H7 (cell line): ENCODE results near the gene ANTXRL. TPM values are rescaled to one million over a fixed set of nuclear protein-coding genes. Genes with fewer than 3 reads are reported as not detected.
"Not testable (repeated sequence)": the region's sequence is repeated elsewhere in the genome, so short reads cannot be mapped to it uniquely, and the experiment has no call there.

Experiments used
- DNase-seq: peaks from one replicate; pipeline ENCODE4 v3.0.0; 2012
- H3K27me3 ChIP-seq: 2 replicates; pipeline ENCODE4 v1.6.0; 2011; ENCODE audit warnings: mild to moderate bottlenecking, low read length; ENCODE audit not compliant: control insufficient read depth, insufficient read depth
- H3K36me3 ChIP-seq: replicated peaks from 2 replicates; pipeline ENCODE4 v1.5.1; 2011; ENCODE audit warnings: low read length; ENCODE audit not compliant: control insufficient read depth, insufficient read depth
- H3K4me3 ChIP-seq: 2 replicates; pipeline ENCODE4 v1.5.1; 2011; ENCODE audit warnings: low read depth, mild to moderate bottlenecking, control low read depth, low read length, moderate library complexity; ENCODE audit not compliant: insufficient read depth
- total RNA-seq: library from RNA; depleted of rRNA; stranded (reverse); fragments of >200 nt; shearing (Covaris generic); gene quantifications from 2 replicates; pipeline ENCODE4 v1.2.3, GENCODE V29; 2014; rRNA removed

ANTXRL gene
- total RNA-seq: not detected in 2 replicates

GRCh38 chr10:46286991-46287693 lies at the start of gene ANTXRL:
Gene ANTXRL, plus strand, starts transcription at chr10:46286997. Its CDS starts 266 bp downstream, at chr10:46287263.
- no peak for DNase-seq
- Histone ChIP-seq H3K27me3 (peaks cover 22% of the 10 kb centered on the region), H3K36me3 (no peaks in the 10 kb centered on the region), H3K4me3 (no peak within 1 kb of the TSS)

DNA sequence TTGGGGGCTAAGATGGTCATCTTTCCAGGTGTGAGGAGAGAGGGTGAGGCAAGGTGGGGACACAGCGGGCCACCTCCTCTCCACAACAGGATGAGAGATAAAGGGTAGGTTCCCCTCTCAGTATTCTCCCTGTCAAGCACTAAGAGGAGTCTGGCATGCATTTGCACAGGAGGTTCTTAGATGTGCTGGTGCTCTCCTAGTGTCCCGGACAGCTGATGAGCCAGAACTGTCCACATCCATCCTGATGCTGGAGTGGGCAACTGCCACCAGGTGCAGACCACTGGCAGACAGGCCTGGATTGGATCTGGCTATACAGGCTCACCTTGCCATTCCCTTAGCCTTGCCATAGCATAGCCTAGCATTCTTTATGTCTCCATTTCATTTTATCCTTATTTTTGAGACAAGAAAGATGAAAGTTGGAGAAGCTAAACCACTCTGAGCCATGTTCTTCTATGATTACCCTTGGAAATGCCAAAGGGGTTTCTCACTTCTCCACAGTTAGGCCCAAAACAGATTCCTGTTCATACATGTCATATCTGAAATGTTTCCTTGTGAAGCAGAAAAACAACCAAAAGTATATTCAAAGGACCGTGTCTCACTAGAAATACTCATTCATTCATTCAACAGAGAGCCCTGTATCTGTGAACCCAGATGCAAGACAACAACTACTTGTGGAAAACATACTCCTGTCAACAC lies 48.8 kb upstream of the ANTXRL start:
- Histone ChIP-seq H3K36me3 (no peaks in the 10 kb centered on the region), H3K27me3 (no peaks in the 10 kb centered on the region), H3K4me3 (no peak overlapping the region)
- DNase-seq: no peak

DNA sequence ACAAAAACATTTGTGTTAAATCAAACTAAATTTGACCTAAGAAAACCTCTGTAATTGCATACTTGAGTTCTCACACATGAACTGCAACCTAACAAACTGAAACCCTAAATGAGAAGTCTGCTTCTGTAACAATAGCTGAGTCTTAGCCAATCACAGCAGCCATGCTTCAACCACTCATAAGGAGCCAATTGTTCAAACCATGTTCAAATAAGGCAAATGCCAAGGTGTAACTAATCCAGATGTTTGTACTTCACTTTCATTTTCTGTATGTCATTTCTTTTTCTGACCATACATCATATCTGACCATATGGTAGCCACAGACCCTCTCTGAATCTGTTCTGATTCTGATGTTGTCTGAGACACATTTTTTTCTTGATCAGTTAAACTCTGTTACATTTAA lies 47.5 kb upstream of the ANTXRL start:
- no peak overlapping the region for H3K4me3 ChIP-seq
- no peak for DNase-seq

GRCh38 chr10:46239993-46240683 lies 46.7 kb upstream of the ANTXRL start:
- no peaks in the 10 kb centered on the region for H3K27me3 ChIP-seq
- no peak overlapping the region for H3K4me3 ChIP-seq
- no peak for DNase-seq
- no peaks in the 10 kb centered on the region for H3K36me3 ChIP-seq

More for the DNA sequence above, 47.5 kb upstream of the ANTXRL start:
- no peaks in the 10 kb centered on the region for H3K36me3 ChIP-seq
- H3K27me3 ChIP-seq: no peaks in the 10 kb centered on the region

- Histone ChIP-seq H3K27me3 (no peaks in the 10 kb centered on the region), H3K4me3 (no peak overlapping the region), H3K36me3 (no peaks in the 10 kb centered on the region)
- DNase-seq: no peak
Observed at GRCh38 chr10:46240684-46241565, 45.9 kb upstream of the ANTXRL start.

DNA sequence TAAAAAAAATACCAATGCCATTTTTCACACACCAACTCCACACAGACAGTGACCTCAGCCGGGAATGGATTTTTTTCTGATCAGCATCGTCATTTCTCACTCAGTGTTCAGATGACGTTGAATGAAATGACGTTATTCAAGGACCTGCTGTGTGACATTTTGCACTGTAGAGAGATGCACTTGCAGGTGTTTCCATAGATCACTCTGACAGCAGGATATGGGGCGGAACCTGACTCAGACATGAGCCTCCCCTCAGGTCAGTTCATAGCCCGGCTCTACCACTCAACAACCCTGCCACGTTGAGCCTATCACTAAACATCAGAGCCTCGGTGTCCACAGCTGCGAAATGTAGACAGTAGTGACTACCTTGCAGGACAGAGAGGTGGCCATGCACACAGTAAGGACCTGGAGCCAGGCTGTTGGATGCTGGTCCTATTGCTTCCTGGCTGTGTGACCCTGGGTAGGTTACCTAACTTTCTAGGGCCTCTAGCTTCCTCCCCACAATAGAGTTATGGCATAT lies 41.4 kb upstream of the ANTXRL start:
- DNase-seq: no peak
- no peak overlapping the region for H3K4me3 ChIP-seq
- H3K36me3 ChIP-seq: no peaks in the 10 kb centered on the region
- no peaks in the 10 kb centered on the region for H3K27me3 ChIP-seq

DNA sequence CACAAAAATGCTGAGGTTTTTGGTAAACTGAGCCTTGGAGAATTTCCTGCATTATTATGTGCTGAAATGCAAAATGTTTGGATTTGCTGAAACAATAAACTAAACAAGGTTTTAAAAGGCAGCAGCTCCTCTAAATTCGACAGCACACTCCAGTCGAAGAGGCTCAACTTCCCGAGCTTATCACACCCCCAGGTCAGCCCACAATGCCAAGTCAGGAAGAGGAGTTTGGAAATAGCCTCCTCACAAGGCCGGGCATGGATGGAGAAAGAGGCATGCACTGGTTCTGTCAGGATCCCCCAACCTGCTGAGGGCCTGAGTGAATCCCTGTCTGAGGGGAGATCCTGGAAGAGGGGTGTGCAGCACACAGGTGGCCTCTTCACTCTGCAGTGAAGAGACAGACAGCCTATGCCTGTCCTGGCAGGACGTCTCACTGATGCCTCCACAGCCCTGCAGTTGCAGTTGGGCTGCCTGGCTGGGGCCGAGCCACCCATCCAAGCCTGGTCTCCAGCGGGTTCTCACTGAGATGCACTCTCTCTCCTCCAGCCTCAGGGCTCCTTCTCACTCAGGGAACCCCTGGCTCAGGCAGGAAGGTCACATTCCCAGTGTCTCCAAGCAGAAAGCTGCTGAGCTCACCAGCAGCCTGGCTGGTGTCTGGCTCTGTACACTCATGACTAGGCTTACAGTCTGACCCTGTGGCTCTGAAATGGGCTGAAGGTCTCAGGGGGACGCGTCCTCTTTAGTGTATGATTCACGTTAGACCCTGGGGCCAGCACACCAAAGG lies 40.2 kb upstream of the ANTXRL start:
- H3K36me3 ChIP-seq, H3K4me3 ChIP-seq, DNase-seq: not testable (repeated sequence)

DNA sequence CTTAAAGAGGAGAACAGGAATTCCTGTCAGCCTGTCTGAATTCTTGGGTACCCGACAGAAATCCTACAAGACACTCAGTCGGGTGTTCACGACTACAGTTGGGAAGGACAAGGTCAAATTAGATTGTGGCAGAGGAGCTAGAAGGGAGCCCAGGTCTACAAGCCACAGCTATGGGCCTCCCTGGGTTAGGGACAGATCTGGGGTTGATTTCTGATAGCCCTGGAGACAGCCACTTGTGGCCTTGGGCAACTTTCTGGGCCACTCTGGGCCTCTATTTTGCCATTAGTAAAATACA lies 39.7 kb upstream of the ANTXRL start:
- Histone ChIP-seq H3K4me3 (no peak overlapping the region), H3K36me3 (no peaks in the 10 kb centered on the region), H3K27me3 (no peaks in the 10 kb centered on the region)
- no peak for DNase-seq

More for the DNA sequence above, 40.2 kb upstream of the ANTXRL start:
- not testable (repeated sequence) for H3K27me3 ChIP-seq

- no peaks in the 10 kb centered on the region for H3K27me3 ChIP-seq
- no peak for DNase-seq
Observed at GRCh38 chr10:46247808-46248569, 38.8 kb upstream of the ANTXRL start.

DNA sequence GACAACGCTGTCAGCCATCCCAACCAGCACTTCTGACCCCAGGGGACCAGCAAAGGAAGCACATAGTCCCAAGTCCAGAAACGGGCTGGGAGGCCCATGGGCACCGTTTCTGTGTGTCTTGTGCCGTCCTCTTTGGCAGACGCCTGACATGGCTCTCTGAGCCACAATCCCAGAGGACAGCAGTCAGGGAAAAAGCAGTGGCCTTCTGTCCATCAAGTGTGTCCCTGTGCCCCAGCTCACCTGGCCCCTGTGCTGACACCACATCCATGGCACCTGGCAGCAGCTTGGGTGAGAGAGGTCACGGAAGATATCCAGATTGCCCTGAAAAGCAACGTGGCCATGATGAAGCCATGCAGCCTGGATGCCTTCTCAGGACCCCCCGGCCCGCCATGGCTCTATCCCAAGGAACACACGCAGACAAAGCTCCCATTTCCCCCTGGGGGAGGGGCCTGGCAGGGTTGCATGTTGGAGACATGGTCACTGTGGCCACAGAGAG lies 38.1 kb upstream of the ANTXRL start:
- H3K27me3 ChIP-seq: no peaks in the 10 kb centered on the region
- DNase-seq: no peak
- H3K4me3 ChIP-seq: no peak overlapping the region
- no peaks in the 10 kb centered on the region for H3K36me3 ChIP-seq

More at GRCh38 chr10:46247808-46248569, 38.8 kb upstream of the ANTXRL start:
- no peak overlapping the region for H3K4me3 ChIP-seq
- H3K36me3 ChIP-seq: no peaks in the 10 kb centered on the region

DNA sequence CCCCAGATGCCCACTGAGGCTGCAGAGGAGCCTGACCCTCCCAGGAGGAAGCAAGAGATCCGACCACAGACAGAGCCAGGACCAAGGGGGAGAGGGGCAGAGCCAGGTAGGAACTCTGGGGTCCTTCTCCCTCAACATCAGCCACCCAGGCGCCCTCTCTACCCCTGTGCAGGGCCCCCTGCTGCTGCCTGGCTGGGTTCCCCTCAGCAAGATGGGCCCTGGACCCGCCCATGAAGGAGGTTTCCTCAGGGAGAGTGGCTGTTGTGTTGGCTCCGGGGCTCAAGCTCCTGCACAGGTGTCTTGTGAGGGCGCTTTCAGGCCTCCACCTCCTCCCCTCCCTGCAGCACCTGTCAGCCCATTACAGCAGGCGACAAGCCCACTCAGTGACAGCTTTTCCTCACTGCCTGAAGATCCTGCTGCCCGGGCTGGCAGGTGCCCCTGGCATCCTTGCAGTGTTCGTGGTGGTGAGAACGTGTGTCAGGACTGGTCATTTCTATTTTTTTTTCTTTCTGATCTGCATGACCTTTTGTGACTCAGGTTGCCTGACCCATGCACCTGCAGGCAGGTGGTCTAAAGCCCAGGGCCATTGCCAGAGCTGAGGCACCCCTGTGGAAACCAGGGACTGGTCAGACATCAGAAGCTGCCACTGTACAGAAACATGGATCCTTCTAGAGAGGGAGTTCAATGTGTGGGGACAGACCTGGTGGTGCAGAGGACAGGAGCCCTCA lies 37.0 kb upstream of the ANTXRL start:
- H3K36me3 ChIP-seq, DNase-seq, H3K4me3 ChIP-seq, H3K27me3 ChIP-seq: not testable (repeated sequence)

DNA sequence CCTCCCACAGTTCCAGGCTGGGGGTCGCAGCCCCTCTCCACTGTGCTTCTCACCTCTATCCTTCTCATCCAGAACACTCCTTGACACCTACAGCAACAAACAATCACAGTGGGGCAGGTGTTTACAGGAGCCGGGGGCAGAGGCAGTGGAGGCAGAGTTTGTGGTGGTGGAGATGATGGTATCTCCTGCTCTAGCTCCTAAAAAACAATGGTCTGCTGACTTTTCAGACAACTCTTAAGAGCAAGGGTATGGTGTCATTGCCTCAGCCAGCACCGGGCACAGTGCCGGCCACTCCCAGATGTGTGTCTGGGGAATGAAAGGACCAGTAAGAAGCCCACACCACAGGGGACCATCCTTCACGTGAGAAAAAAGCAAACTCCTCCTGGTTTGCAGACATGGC lies 36.3 kb upstream of the ANTXRL start:
- DNase-seq: no peak
- Histone ChIP-seq H3K27me3 (no peaks in the 10 kb centered on the region), H3K4me3 (no peak overlapping the region), H3K36me3 (no peaks in the 10 kb centered on the region)
